DMS 273 treated with DMSO at 0.1 percent for 48 hours (cell line): Measurements from ENCODE around the gene ZSCAN9.

Source experiments
- DNase-seq: peaks from one replicate; lab custom pipeline; 2025; lab: John Stamatoyannopoulos, UW

Gene ZSCAN9

GRCh38 chr6:28225056-28225834 is at the start of gene ZSCAN9:
Gene ZSCAN9, plus strand, starts transcription at chr6:28225275. Its CDS starts 1,810 bp downstream, at chr6:28227085.
- peak; percentile 64 for DNase-seq

- DNase-seq, result no peak
These were observed 48.7 kb upstream of the ZSCAN9 start for GRCh38 chr6:28176373-28176772.

GRCh38 chr6:28182255-28182654 is 42.8 kb upstream of the ZSCAN9 start:
- no peak for DNase-seq

- DNase-seq, result no peak
These were observed 36.7 kb upstream of the ZSCAN9 start for GRCh38 chr6:28188111-28188979.

GRCh38 chr6:28200020-28200419 is 25.1 kb upstream of the ZSCAN9 start:
- no peak for DNase-seq

- DNase-seq, result no peak
These were observed 21.9 kb upstream of the ZSCAN9 start for GRCh38 chr6:28203201-28203600.

- no peak for DNase-seq
These were observed 19.2 kb upstream of the ZSCAN9 start for GRCh38 chr6:28205879-28206278.

GRCh38 chr6:28206527-28206926 is 18.5 kb upstream of the ZSCAN9 start:
- DNase-seq, result no peak

GRCh38 chr6:28206928-28207509 is 18.1 kb upstream of the ZSCAN9 start:
- no peak for DNase-seq

- no peak for DNase-seq
These were observed 17.5 kb upstream of the ZSCAN9 start for GRCh38 chr6:28207510-28208110.

GRCh38 chr6:28208111-28208659 is 16.9 kb upstream of the ZSCAN9 start:
- DNase-seq, result no peak

- DNase-seq, result peak; percentile 21
These were observed 15.1 kb upstream of the ZSCAN9 start for GRCh38 chr6:28209753-28210535.

GRCh38 chr6:28211840-28212509 is 13.1 kb upstream of the ZSCAN9 start:
- DNase-seq, result no peak

GRCh38 chr6:28212510-28213212 is 12.4 kb upstream of the ZSCAN9 start:
- DNase-seq, result peak; percentile 84

GRCh38 chr6:28213213-28213523 is 11.9 kb upstream of the ZSCAN9 start:
- DNase-seq, result no peak

GRCh38 chr6:28215425-28215824 is 9.7 kb upstream of the ZSCAN9 start:
- no peak for DNase-seq

- no peak for DNase-seq
These were observed 7.2 kb upstream of the ZSCAN9 start for GRCh38 chr6:28217890-28218289.

- peak; percentile 41 for DNase-seq
These were observed 6.5 kb upstream of the ZSCAN9 start for GRCh38 chr6:28218312-28219248.
